Activated CD8-positive, alpha-beta T cell treated with anti-CD3 and anti-CD28 coated beads, Interleukin-2, amount 10 ng/mL, durations not matched to agents 7 days and 5 days (primary cell): ENCODE measurements around the gene ADCY9. TPM values are rescaled to one million over a fixed set of nuclear protein-coding genes. Genes with fewer than 3 reads are reported as not detected.
"Not testable (repeated sequence)": the region's sequence is repeated elsewhere in the genome, so short reads cannot be mapped to it uniquely, and the experiment has no call there.

Experiments used
- ATAC-seq: fragments of 150-1000 bp; cut with Tn5 transposase; one replicate; pipeline ENCODE4 v1.10.0; 2021; ENCODE audit warnings: moderate library complexity
- CTCF ChIA-PET: fragments of 350-600 bp; sonication (Branson Sonifier 250); formaldehyde crosslinking; loops from one replicate; lab custom pipeline; 2021; ENCODE audit warnings: antibody characterized with exemption; lab: Charles Lee
- POLR2A ChIA-PET: fragments of 350-600 bp; sonication (Branson Sonifier 250); formaldehyde crosslinking; loops from one replicate; lab custom pipeline; 2021; ENCODE audit warnings: antibody characterized with exemption; lab: Charles Lee
- DNase-seq: peaks from one replicate; pipeline ENCODE4 v3.0.0-alpha.2; 2020
- H3K27ac Mint-ChIP-seq: one replicate; pipeline ENCODE4 v1.8.0; 2021; ENCODE audit warnings: mild to moderate bottlenecking, mixed read lengths
- H3K27me3 Mint-ChIP-seq: one replicate; pipeline ENCODE4 v1.8.0; 2021; ENCODE audit warnings: low read depth, mixed read lengths
- H3K36me3 Mint-ChIP-seq: one replicate; pipeline ENCODE4 v1.8.0; 2021; ENCODE audit warnings: low read depth, mixed read lengths
- H3K4me1 Mint-ChIP-seq: one replicate; pipeline ENCODE4 v1.8.0; 2021; ENCODE audit warnings: low read depth, mixed read lengths
- H3K4me3 Mint-ChIP-seq: one replicate; pipeline ENCODE4 v1.8.0; 2021; ENCODE audit warnings: mild to moderate bottlenecking, mixed read lengths
- H3K9me3 Mint-ChIP-seq: one replicate; pipeline ENCODE4 v1.8.0; 2022; ENCODE audit warnings: mixed read lengths; ENCODE audit not compliant: insufficient read depth
- total RNA-seq, 2 experiments: library from RNA; stranded (reverse); gene quantifications; one replicate each; pipeline ENCODE4 v1.2.3, GENCODE V29; 2021

ADCY9 gene
- total RNA-seq, 2 experiments from 2014 or later = 6.2 to 6.3 TPM

DNA sequence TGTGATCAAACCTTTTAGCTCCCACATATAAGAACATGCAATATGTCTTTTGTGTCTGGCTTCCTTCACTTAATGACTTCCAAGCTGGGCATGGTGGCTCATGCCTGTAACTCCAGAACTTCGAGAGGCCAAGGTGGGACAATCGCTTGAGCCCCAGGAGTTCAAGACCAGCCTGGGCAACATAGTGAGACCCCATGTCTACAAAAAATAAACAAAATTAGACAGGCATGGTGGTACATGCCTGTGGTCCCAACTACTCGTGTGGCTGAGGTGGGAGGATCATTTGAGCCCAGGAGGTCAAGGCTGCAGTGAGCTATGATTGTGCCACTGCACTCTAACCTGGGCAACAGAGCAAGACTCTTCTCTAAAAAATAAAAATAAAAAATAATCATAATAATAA is 79.3 kb downstream of the ADCY9 start:
- H3K36me3 Mint-ChIP-seq, POLR2A ChIA-PET, H3K9me3 Mint-ChIP-seq, ATAC-seq, H3K4me3 Mint-ChIP-seq, CTCF ChIA-PET, H3K4me1 Mint-ChIP-seq, H3K27me3 Mint-ChIP-seq, H3K27ac Mint-ChIP-seq, DNase-seq: not testable (repeated sequence)

- peaks cover 8% of the 10 kb centered on the region for H3K4me1 Mint-ChIP-seq
- H3K9me3 Mint-ChIP-seq = no peaks in the 10 kb centered on the region
- CTCF ChIA-PET = no interaction called here
Measured at GRCh38 chr16:4034963-4035362, 81.3 kb downstream of the ADCY9 start.

DNA sequence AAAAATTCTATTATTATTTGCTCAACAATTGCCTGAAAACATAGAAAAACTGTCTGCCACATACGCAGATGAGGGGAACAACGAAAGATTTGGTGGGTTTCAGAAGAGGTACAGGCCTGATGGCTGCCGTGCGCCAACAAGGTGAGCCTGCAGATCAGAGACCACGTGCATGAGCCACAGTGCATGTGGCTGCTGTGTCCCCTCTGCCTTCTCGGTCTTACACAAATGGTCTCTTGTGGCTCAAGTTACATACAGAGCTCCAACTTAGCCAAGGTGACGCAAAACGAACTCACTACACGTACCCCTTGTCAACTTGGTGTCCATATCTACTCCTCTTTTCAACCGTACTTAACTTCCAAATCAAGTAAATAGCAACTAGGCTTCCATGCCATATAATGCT is 82.3 kb downstream of the ADCY9 start:
- H3K36me3 Mint-ChIP-seq = no peaks in the 10 kb centered on the region
- POLR2A ChIA-PET = no interaction called here
- ATAC-seq = no peak

More at GRCh38 chr16:4034963-4035362, 81.3 kb downstream of the ADCY9 start:
- Mint-ChIP-seq H3K4me3 (no peak overlapping the region), H3K27ac (no peak overlapping the region), H3K36me3 (no peaks in the 10 kb centered on the region), H3K27me3 (no peaks in the 10 kb centered on the region)
- ATAC-seq = no peak
- POLR2A ChIA-PET = no interaction called here
- DNase-seq = no peak

DNA sequence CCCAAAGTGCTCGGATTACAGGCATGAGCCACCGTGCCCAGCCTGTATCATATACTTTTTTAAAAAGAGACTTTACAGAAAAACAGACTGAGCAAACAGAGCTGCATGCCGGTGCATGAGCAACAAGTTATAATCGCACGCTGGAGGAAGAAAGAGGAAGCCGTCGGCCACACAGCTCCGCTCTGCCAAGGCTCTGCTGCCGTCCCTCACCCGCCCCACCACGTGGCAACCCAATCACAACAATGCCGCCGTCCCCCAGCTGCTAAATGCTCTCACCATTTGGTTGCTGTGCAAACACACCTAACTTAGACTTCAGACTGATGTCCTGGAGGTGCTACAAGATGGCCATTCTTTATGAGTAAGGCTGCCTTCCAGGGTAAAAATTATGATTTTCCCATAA is 83.5 kb downstream of the ADCY9 start:
- DNase-seq (peak; percentile 36), ATAC-seq (peak; percentile 63)
- H3K4me3 Mint-ChIP-seq = no peak overlapping the region
- H3K27ac Mint-ChIP-seq = no peak overlapping the region
- ChIA-PET POLR2A (no interaction called here), CTCF (no interaction called here)
- no peaks in the 10 kb centered on the region for H3K36me3 Mint-ChIP-seq
- peaks cover 8% of the 10 kb centered on the region for H3K4me1 Mint-ChIP-seq
- no peaks in the 10 kb centered on the region for H3K27me3 Mint-ChIP-seq
- no peaks in the 10 kb centered on the region for H3K9me3 Mint-ChIP-seq

More for the DNA sequence above, 82.3 kb downstream of the ADCY9 start:
- Mint-ChIP-seq H3K4me3 (no peak overlapping the region), H3K27ac (no peak overlapping the region), H3K9me3 (no peaks in the 10 kb centered on the region), H3K27me3 (no peaks in the 10 kb centered on the region), H3K4me1 (peaks cover 8% of the 10 kb centered on the region)
- no peak for DNase-seq
- CTCF ChIA-PET = no interaction called here

- POLR2A ChIA-PET = interaction anchor here (0.6 kb wide), 1 partner anchor 235 kb away, joined by 3 read pairs; no protein-coding TSS in a partner anchor
- CTCF ChIA-PET = interaction anchor here (0.8 kb wide), 1 partner anchor 12 kb away, joined by 4 read pairs; no protein-coding TSS in a partner anchor
- no peaks in the 10 kb centered on the region for H3K27me3 Mint-ChIP-seq
- H3K4me1 Mint-ChIP-seq = peaks cover 8% of the 10 kb centered on the region
- DNase-seq = no peak
- H3K9me3 Mint-ChIP-seq = no peaks in the 10 kb centered on the region
- H3K4me3 Mint-ChIP-seq = no peak overlapping the region
- no peak for ATAC-seq
- no peaks in the 10 kb centered on the region for H3K36me3 Mint-ChIP-seq
- no peak overlapping the region for H3K27ac Mint-ChIP-seq
Measured at GRCh38 chr16:4028144-4028543, 88.1 kb downstream of the ADCY9 start.

- ATAC-seq (no peak), DNase-seq (no peak)
- no peak overlapping the region for H3K27ac Mint-ChIP-seq
- no peak overlapping the region for H3K4me3 Mint-ChIP-seq
- ChIA-PET POLR2A (no interaction called here), CTCF (no interaction called here)
- H3K9me3 Mint-ChIP-seq = no peaks in the 10 kb centered on the region
- no peaks in the 10 kb centered on the region for H3K36me3 Mint-ChIP-seq
- H3K4me1 Mint-ChIP-seq = peaks cover 4% of the 10 kb centered on the region
- no peaks in the 10 kb centered on the region for H3K27me3 Mint-ChIP-seq
Measured at GRCh38 chr16:4026854-4027253, 89.4 kb downstream of the ADCY9 start.

GRCh38 chr16:4025428-4025827 is 90.8 kb downstream of the ADCY9 start:
- ATAC-seq (no peak), DNase-seq (no peak)
- Mint-ChIP-seq H3K4me1 (no peaks in the 10 kb centered on the region), H3K36me3 (no peaks in the 10 kb centered on the region), H3K27ac (no peak overlapping the region), H3K9me3 (no peaks in the 10 kb centered on the region), H3K4me3 (no peak overlapping the region), H3K27me3 (no peaks in the 10 kb centered on the region)
- ChIA-PET POLR2A (no interaction called here), CTCF (no interaction called here)

- ChIA-PET CTCF (no interaction called here), POLR2A (no interaction called here)
- no peak for ATAC-seq
Measured at GRCh38 chr16:4021916-4022315, 94.3 kb downstream of the ADCY9 start.

GRCh38 chr16:4021070-4021779 is 95.0 kb downstream of the ADCY9 start:
- Mint-ChIP-seq H3K9me3 (no peaks in the 10 kb centered on the region), H3K36me3 (no peaks in the 10 kb centered on the region), H3K27me3 (no peaks in the 10 kb centered on the region), H3K4me3 (no peak overlapping the region), H3K4me1 (peaks cover 9% of the 10 kb centered on the region), H3K27ac (no peak overlapping the region)
- ATAC-seq (no peak), DNase-seq (no peak)
- POLR2A ChIA-PET = no interaction called here
- CTCF ChIA-PET = no interaction called here

More at GRCh38 chr16:4021916-4022315, 94.3 kb downstream of the ADCY9 start:
- H3K9me3 Mint-ChIP-seq = no peaks in the 10 kb centered on the region
- H3K27me3 Mint-ChIP-seq = no peaks in the 10 kb centered on the region
- H3K36me3 Mint-ChIP-seq = no peaks in the 10 kb centered on the region
- no peak for DNase-seq
- no peak overlapping the region for H3K4me3 Mint-ChIP-seq
- peaks cover 7% of the 10 kb centered on the region for H3K4me1 Mint-ChIP-seq
- H3K27ac Mint-ChIP-seq = no peak overlapping the region

GRCh38 chr16:4019371-4019791 is 96.9 kb downstream of the ADCY9 start:
- Mint-ChIP-seq H3K36me3 (no peaks in the 10 kb centered on the region), H3K9me3 (no peaks in the 10 kb centered on the region), H3K27ac (no peak overlapping the region), H3K4me1 (peaks cover 9% of the 10 kb centered on the region), H3K4me3 (no peak overlapping the region), H3K27me3 (no peaks in the 10 kb centered on the region)
- ATAC-seq = no peak
- POLR2A ChIA-PET = no interaction called here
- CTCF ChIA-PET = no interaction called here
- DNase-seq = no peak

DNA sequence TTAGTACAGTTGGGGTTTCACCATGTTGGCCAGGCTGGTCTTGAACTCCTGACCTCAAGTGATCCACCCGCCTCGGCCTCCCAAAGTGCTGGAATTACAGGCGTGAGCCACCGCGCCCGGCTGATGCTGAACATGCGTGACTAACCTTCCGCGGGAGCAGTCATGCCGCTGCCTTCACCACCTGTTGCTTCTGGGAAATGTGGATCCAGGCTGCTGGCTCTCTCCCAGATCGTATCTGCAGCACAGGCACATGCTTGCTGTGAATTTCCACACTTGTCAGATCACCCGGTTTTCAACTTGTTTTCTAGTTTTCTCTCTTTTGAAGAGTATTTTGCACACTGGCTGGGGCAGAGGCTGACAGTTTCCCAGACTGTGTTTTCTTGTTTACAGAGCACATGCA is 97.9 kb downstream of the ADCY9 start:
- ATAC-seq (no peak), DNase-seq (no peak)
- no peaks in the 10 kb centered on the region for H3K36me3 Mint-ChIP-seq
- H3K27ac Mint-ChIP-seq = no peak overlapping the region
- no peaks in the 10 kb centered on the region for H3K9me3 Mint-ChIP-seq
- H3K27me3 Mint-ChIP-seq = no peaks in the 10 kb centered on the region
- POLR2A ChIA-PET = no interaction called here
- H3K4me1 Mint-ChIP-seq = peaks cover 9% of the 10 kb centered on the region
- CTCF ChIA-PET = no interaction called here
- no peak overlapping the region for H3K4me3 Mint-ChIP-seq

DNA sequence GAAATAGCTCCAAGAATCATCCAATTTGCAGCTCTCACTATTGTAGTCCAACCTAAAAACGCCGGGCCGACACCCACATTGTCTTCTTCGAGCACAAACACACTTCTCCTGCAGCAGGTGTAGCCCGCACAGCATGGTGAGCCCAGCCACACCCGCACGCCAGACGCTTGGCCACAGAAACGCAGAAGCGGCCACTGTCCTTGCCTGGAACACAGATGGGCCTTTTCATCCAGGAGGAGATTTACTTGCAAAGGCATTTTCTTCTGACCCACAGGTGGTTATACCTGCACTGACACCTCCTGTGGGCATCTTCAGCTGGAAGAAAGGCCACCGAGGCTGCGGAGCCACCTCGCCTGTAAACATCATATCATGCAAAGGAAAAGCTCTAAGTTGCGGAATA is 98.4 kb downstream of the ADCY9 start:
- POLR2A ChIA-PET = no interaction called here
- DNase-seq (no peak), ATAC-seq (no peak)
- no peaks in the 10 kb centered on the region for H3K36me3 Mint-ChIP-seq
- peaks cover 9% of the 10 kb centered on the region for H3K4me1 Mint-ChIP-seq
- H3K27me3 Mint-ChIP-seq = no peaks in the 10 kb centered on the region
- no peaks in the 10 kb centered on the region for H3K9me3 Mint-ChIP-seq
- no peak overlapping the region for H3K4me3 Mint-ChIP-seq
- no peak overlapping the region for H3K27ac Mint-ChIP-seq
- CTCF ChIA-PET = no interaction called here
